ENCODE measurements around the gene UNC13A.

DNA sequence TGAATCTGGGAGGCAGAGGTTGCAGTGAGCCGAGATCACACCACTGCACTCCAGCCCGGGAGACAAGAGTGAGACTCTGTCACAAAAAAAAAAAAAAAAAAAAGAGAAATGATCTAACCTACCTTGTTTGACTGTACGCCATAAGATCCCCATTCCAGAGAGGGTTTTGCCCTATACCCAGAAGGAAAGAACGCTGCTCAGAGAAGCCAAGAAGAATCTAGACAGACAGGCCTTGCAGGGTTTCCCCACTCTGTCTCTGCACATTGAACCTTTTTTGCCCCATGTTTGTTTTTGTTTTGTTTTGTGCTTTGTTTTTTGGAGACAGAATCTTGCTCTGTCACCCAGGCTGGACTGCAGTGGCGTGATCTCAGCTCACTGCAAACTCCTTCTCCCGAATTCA, 23.7 kb upstream of the UNC13A start:
- TF ChIP-seq EP300 (conservative IDR thresholded peaks at IDR 0.05; ENCODE audit: poor library complexity, severe bottlenecking) (no peak), EZH2 (IDR thresholded peaks at IDR 0.05; ENCODE audit: borderline replicate concordance, insufficient read depth, low read length, poor library complexity, severe bottlenecking) (no peak), POLR2AphosphoS5 (IDR thresholded peaks at IDR 0.05) (no peak), RAD21 (conservative IDR thresholded peaks at IDR 0.05) (no peak)
- TF ChIP-seq, protein P1, sequence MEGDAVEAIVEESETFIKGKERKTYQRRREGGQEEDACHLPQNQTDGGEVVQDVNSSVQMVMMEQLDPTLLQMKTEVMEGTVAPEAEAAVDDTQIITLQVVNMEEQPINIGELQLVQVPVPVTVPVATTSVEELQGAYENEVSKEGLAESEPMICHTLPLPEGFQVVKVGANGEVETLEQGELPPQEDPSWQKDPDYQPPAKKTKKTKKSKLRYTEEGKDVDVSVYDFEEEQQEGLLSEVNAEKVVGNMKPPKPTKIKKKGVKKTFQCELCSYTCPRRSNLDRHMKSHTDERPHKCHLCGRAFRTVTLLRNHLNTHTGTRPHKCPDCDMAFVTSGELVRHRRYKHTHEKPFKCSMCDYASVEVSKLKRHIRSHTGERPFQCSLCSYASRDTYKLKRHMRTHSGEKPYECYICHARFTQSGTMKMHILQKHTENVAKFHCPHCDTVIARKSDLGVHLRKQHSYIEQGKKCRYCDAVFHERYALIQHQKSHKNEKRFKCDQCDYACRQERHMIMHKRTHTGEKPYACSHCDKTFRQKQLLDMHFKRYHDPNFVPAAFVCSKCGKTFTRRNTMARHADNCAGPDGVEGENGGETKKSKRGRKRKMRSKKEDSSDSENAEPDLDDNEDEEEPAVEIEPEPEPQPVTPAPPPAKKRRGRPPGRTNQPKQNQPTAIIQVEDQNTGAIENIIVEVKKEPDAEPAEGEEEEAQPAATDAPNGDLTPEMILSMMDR (IDR thresholded peaks at IDR 0.05; ENCODE audit: poor library complexity, severe bottlenecking) = no peak

All from neural cell (in vitro differentiated cells).